Mesenchymal stem cell (in vitro differentiated cells and primary cell): ENCODE results near the gene ZEB2.

ENCODE experiments used
- DNase-seq: peaks from one replicate; pipeline ENCODE4 v3.0.0-alpha.2; 2013
- H2AFZ ChIP-seq: one replicate; pipeline ENCODE4 v1.6.1; 2013; ENCODE audit warnings: low read depth, mild to moderate bottlenecking, control low read depth, inconsistent platforms, low read length, moderate library complexity
- H2AK5ac ChIP-seq: 2 replicates; pipeline ENCODE4 v1.6.1; 2013; ENCODE audit warnings: low read length, moderate library complexity, mild to moderate bottlenecking, inconsistent platforms; ENCODE audit not compliant: severe bottlenecking
- H2BK120ac ChIP-seq: one replicate; pipeline ENCODE4 v1.6.1; 2013; ENCODE audit warnings: low read depth, mild to moderate bottlenecking, inconsistent platforms, low read length, moderate library complexity
- H2BK12ac ChIP-seq, 2 experiments: one replicate each; pipeline ENCODE4 v1.6.1; 2013; ENCODE audit warnings: inconsistent platforms in 2 of 2, low read length in 2 of 2, mild to moderate bottlenecking in 2 of 2, moderate library complexity in 2 of 2, control low read depth in 1 of 2
- H2BK15ac ChIP-seq: one replicate; pipeline ENCODE4 v1.6.1; 2013; ENCODE audit warnings: mild to moderate bottlenecking, low read depth, inconsistent platforms; ENCODE audit not compliant: poor library complexity, severe bottlenecking
- H2BK5ac ChIP-seq: 2 replicates; pipeline ENCODE4 v1.6.1; 2013; ENCODE audit warnings: low read depth, mild to moderate bottlenecking, low read length, control low read depth, inconsistent platforms; ENCODE audit not compliant: poor library complexity, severe bottlenecking
- H3K14ac ChIP-seq, 2 experiments: one replicate each; pipeline ENCODE4 v1.6.1; 2013; ENCODE audit warnings: inconsistent platforms in 2 of 2, low read length in 2 of 2, control low read depth in 1 of 2, mild to moderate bottlenecking in 1 of 2, moderate library complexity in 1 of 2
- H3K18ac ChIP-seq, 2 experiments: one replicate each; pipeline ENCODE4 v1.6.1; 2013; ENCODE audit warnings: inconsistent platforms in 2 of 2, low read length in 2 of 2, control low read depth in 1 of 2, low read depth in 1 of 2, mild to moderate bottlenecking in 1 of 2
- H3K23ac ChIP-seq, 2 experiments: one replicate each; pipeline ENCODE4 v1.6.1; 2013; ENCODE audit warnings: inconsistent platforms in 2 of 2, low read length in 2 of 2, mild to moderate bottlenecking in 2 of 2, moderate library complexity in 2 of 2, control low read depth in 1 of 2
- H3K27ac ChIP-seq: 2 replicates; pipeline ENCODE4 v1.5.1; 2013; ENCODE audit warnings: mild to moderate bottlenecking, moderate library complexity, low read length, control low read depth, inconsistent platforms; ENCODE audit not compliant: poor library complexity, severe bottlenecking
- H3K27me3 ChIP-seq, 2 experiments: 2 replicates each; pipeline versions ENCODE4 v1.6.1 to v1.7.0; 2013; ENCODE audit warnings: low read length in 2 of 2, mild to moderate bottlenecking in 2 of 2, moderate library complexity in 2 of 2, control low read depth in 1 of 2, inconsistent platforms in 1 of 2; ENCODE audit not compliant: control insufficient read depth in 1 of 2, insufficient read depth in 1 of 2
- H3K36me3 ChIP-seq, 2 experiments: 2 replicates each; pipeline versions ENCODE4 v1.6.1 to v1.7.0; 2013; ENCODE audit warnings: low read length in 2 of 2, control low read depth in 1 of 2, inconsistent platforms in 1 of 2, low read depth in 1 of 2, mild to moderate bottlenecking in 1 of 2; ENCODE audit not compliant: insufficient read depth in 2 of 2, control insufficient read depth in 1 of 2
- H3K4ac ChIP-seq, 2 experiments: one replicate each; pipeline ENCODE4 v1.6.1; 2013; ENCODE audit warnings: inconsistent platforms in 2 of 2, low read length in 2 of 2, mild to moderate bottlenecking in 2 of 2, moderate library complexity in 2 of 2, control low read depth in 1 of 2, low read depth in 1 of 2
- H3K4me1 ChIP-seq: 2 replicates; pipeline ENCODE4 v1.6.1; 2013; ENCODE audit warnings: low read depth, low read length, control low read depth; ENCODE audit not compliant: control insufficient read depth, insufficient read depth
- H3K4me2 ChIP-seq: 2 replicates; pipeline ENCODE4 v1.6.1; 2013; ENCODE audit warnings: low read length, mild to moderate bottlenecking, inconsistent platforms; ENCODE audit not compliant: poor library complexity, severe bottlenecking
- H3K4me3 ChIP-seq, 2 experiments: 2 replicates each; pipeline versions ENCODE4 v1.5.1 to v1.7.0; 2013; ENCODE audit warnings: low read length in 2 of 2, mild to moderate bottlenecking in 2 of 2, control low read depth in 1 of 2, low read depth in 1 of 2; ENCODE audit not compliant: insufficient read depth in 1 of 2
- H3K79me1 ChIP-seq: replicated peaks from 2 replicates; pipeline ENCODE4 v1.6.1; 2013; ENCODE audit warnings: mild to moderate bottlenecking, control low read depth, low read length, inconsistent platforms; ENCODE audit not compliant: poor library complexity, severe bottlenecking
- H3K9ac ChIP-seq: 2 replicates; pipeline ENCODE4 v1.7.0; 2013; ENCODE audit warnings: mild to moderate bottlenecking, low read length, moderate library complexity
- H3K9me3 ChIP-seq: 2 replicates; pipeline ENCODE4 v1.7.0; 2013; ENCODE audit warnings: mild to moderate bottlenecking, low read length; ENCODE audit not compliant: control insufficient read depth
- H4K8ac ChIP-seq: one replicate; pipeline ENCODE4 v1.6.1; 2013; ENCODE audit warnings: inconsistent platforms, mild to moderate bottlenecking, low read length, moderate library complexity
- H4K91ac ChIP-seq: one replicate; pipeline ENCODE4 v1.6.1; 2013; ENCODE audit warnings: mild to moderate bottlenecking, low read length, inconsistent platforms
- WGBS: methylation state at CpG from one replicate; pipeline ENCODE4 v1.1.7; 2013; ENCODE audit warnings: mixed read lengths; 5-methylcytosine and 5-hydroxymethylcytosine counted together

The ZEB2 gene

GRCh38 chr2:144533221-144533620 is 13.3 kb upstream of the ZEB2 start:
- peak overlapping the region in 1 of 2 experiments; percentile 4 for H2BK12ac ChIP-seq
- H2BK5ac ChIP-seq = no peak overlapping the region
- no peak overlapping the region for H4K91ac ChIP-seq
- no peak overlapping the region for H2AFZ ChIP-seq
- no peak overlapping the region for H3K9ac ChIP-seq
- no peak overlapping the region for H2BK120ac ChIP-seq
- H3K27ac ChIP-seq = no peak overlapping the region
- no peak for DNase-seq
- H3K27me3 ChIP-seq = no peaks in the 10 kb centered on the region
- H3K4me1 ChIP-seq = no peaks in the 10 kb centered on the region
- no peaks in the 10 kb centered on the region for H3K36me3 ChIP-seq
- H2AK5ac ChIP-seq = no peak overlapping the region
- no peak overlapping the region for H4K8ac ChIP-seq
- WGBS = 92% methylated on average over 6 of the region's 7 CpGs
- H2BK15ac ChIP-seq = no peak overlapping the region
- H3K4me2 ChIP-seq = no peak overlapping the region
- no peaks in the 10 kb centered on the region for H3K79me1 ChIP-seq
- H3K9me3 ChIP-seq = no peaks in the 10 kb centered on the region
- H3K4me3 ChIP-seq = no peak overlapping the region
- H3K4ac ChIP-seq = no peak overlapping the region
- H3K18ac ChIP-seq = no peak overlapping the region
- H3K14ac ChIP-seq = no peak overlapping the region
- H3K23ac ChIP-seq = no peak overlapping the region

- H3K27ac ChIP-seq = no peak overlapping the region
- no peak overlapping the region for H4K91ac ChIP-seq
- H3K27me3 ChIP-seq = no peaks in the 10 kb centered on the region
- no peak overlapping the region for H2AFZ ChIP-seq
- H3K79me1 ChIP-seq = no peaks in the 10 kb centered on the region
- no peak overlapping the region for H3K14ac ChIP-seq
- H3K36me3 ChIP-seq = no peaks in the 10 kb centered on the region
- H2AK5ac ChIP-seq = no peak overlapping the region
- H3K4me1 ChIP-seq = no peaks in the 10 kb centered on the region
- H2BK12ac ChIP-seq = no peak overlapping the region
- H2BK5ac ChIP-seq = no peak overlapping the region
- H3K18ac ChIP-seq = no peak overlapping the region
- no CpG with 5 or more reads among the region's 5 CpGs for WGBS
- H3K9ac ChIP-seq = no peak overlapping the region
- H2BK15ac ChIP-seq = no peak overlapping the region
- no peak for DNase-seq
- no peak overlapping the region for H2BK120ac ChIP-seq
- no peak overlapping the region for H4K8ac ChIP-seq
- no peaks in the 10 kb centered on the region for H3K9me3 ChIP-seq
- H3K4me3 ChIP-seq = no peak overlapping the region
- H3K4me2 ChIP-seq = no peak overlapping the region
- H3K23ac ChIP-seq = no peak overlapping the region
- H3K4ac ChIP-seq = no peak overlapping the region
Measured at GRCh38 chr2:144530596-144530995, 10.7 kb upstream of the ZEB2 start.

- no peak overlapping the region for H4K8ac ChIP-seq
- no peak overlapping the region for H3K4me2 ChIP-seq
- H3K27me3 ChIP-seq = no peaks in the 10 kb centered on the region
- H3K4me1 ChIP-seq = no peaks in the 10 kb centered on the region
- H3K27ac ChIP-seq = no peak overlapping the region
- no peak overlapping the region for H2AFZ ChIP-seq
- H3K36me3 ChIP-seq = no peaks in the 10 kb centered on the region
- H2AK5ac ChIP-seq = no peak overlapping the region
- no peak overlapping the region for H3K9ac ChIP-seq
- no peak overlapping the region for H3K14ac ChIP-seq
- peak overlapping the region in 1 of 2 experiments; percentile 80 for H2BK12ac ChIP-seq
- no peak overlapping the region for H2BK5ac ChIP-seq
- H3K18ac ChIP-seq = peak overlapping the region in 1 of 2 experiments; percentile 52
- H4K91ac ChIP-seq = no peak overlapping the region
- DNase-seq = no peak
- H3K23ac ChIP-seq = no peak overlapping the region
- H2BK120ac ChIP-seq = no peak overlapping the region
- no peaks in the 10 kb centered on the region for H3K9me3 ChIP-seq
- no peak overlapping the region for H2BK15ac ChIP-seq
- H3K4me3 ChIP-seq = no peak overlapping the region
- no peaks in the 10 kb centered on the region for H3K79me1 ChIP-seq
- 80% methylated on average over 1 of the region's 1 CpG for WGBS
- H3K4ac ChIP-seq = peak overlapping the region in 1 of 2 experiments; percentile 10
Measured at GRCh38 chr2:144529841-144530240, 9.9 kb upstream of the ZEB2 start.

- 93% methylated on average over 1 of the region's 2 CpGs for WGBS
- Histone ChIP-seq H3K14ac (no peak overlapping the region), H3K4ac (no peak overlapping the region), H3K23ac (no peak overlapping the region), H3K27me3 (no peaks in the 10 kb centered on the region), H3K4me3 (no peak overlapping the region), H2BK15ac (no peak overlapping the region), H2BK5ac (no peak overlapping the region), H3K4me1 (peaks cover 2% of the 10 kb centered on the region), H3K4me2 (no peak overlapping the region), H4K91ac (no peak overlapping the region), H4K8ac (no peak overlapping the region), H3K79me1 (peaks cover 2% of the 10 kb centered on the region), H2AK5ac (no peak overlapping the region), H3K18ac (no peak overlapping the region), H3K27ac (no peak overlapping the region), H3K9me3 (no peaks in the 10 kb centered on the region), H3K9ac (no peak overlapping the region), H3K36me3 (no peaks in the 10 kb centered on the region), H2AFZ (no peak overlapping the region), H2BK120ac (no peak overlapping the region), H2BK12ac (no peak overlapping the region)
- DNase-seq = no peak
Measured at GRCh38 chr2:144528108-144528507, 8.2 kb upstream of the ZEB2 start.
